Measurements from ENCODE around the gene AGBL3.

GRCh38 chr7:134938141-134938540, 48.2 kb upstream of the AGBL3 start:
- no peak for TF ChIP-seq EP300 (IDR thresholded peaks at IDR 0.05)
- TF ChIP-seq CTCF (IDR thresholded peaks at IDR 0.05), result no peak
- no peak for TF ChIP-seq POLR2A (IDR thresholded peaks at IDR 0.05)
- TF ChIP-seq POLR2AphosphoS5 (IDR thresholded peaks at IDR 0.05), result no peak

All from sigmoid colon (tissue), 4 donors.